ENCODE results near the gene CASKIN1. TPM values are rescaled to one million over a fixed set of nuclear protein-coding genes. Genes with fewer than 3 reads are reported as not detected.

Gene CASKIN1
- polyA plus RNA-seq, 1 donor (not counting 4 experiments of a cell fraction or from before 2014, with no cell fraction given) = 0.04 TPM

DNA sequence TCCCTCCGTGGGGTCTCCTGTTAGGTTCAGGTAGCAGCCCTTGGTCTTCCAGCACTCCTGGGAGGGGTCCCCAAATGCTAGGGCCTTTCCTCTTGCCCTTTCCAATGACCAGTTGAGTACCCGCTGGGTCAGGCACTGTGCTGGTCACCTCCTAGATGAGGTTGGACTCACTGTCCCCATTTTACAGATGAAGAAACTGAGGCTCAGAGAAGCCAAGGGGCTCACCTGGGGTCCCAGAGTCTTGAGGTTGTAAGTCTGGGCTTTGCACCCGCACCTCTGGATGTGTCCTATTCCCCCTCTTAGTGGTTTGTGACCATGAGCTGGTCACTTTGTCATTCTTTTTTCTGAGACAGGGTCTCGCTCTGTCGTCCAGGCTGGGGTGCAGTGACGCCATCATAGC lies 1.4 kb upstream of the CASKIN1 start:
- H3K36me3 ChIP-seq (ENCODE audit: control insufficient read depth in 2 of 2, extremely low read depth in 1 of 2, insufficient read depth in 2 of 2, low read length in 2 of 2) = no peaks in the 10 kb centered on the region
- H3K27ac ChIP-seq (ENCODE audit: control insufficient read depth, insufficient read depth, low read length) = no peak overlapping the region
- H3K4me1 ChIP-seq (ENCODE audit: control insufficient read depth, extremely low read depth, insufficient read depth, low read length) = peaks cover 16% of the 10 kb centered on the region
- no peak overlapping the region for H3K4me3 ChIP-seq (ENCODE audit: control insufficient read depth in 2 of 3, extremely low read depth in 1 of 3, insufficient read depth in 2 of 3, low read depth in 1 of 3, low read length in 3 of 3)
- H3K4me2 ChIP-seq (ENCODE audit: control insufficient read depth, extremely low read depth, insufficient read depth, low read depth, low read length) = no peak overlapping the region
- dilution Hi-C loops (cut with MboI; ENCODE audit: extremely low pct_ligation_motif_present, low sequenced_read_pairs) = no loop called here
- H4K20me1 ChIP-seq (ENCODE audit: control insufficient read depth, extremely low read depth, insufficient read depth, low read length) = no peaks in the 10 kb centered on the region
- TF ChIP-seq, protein P1, sequence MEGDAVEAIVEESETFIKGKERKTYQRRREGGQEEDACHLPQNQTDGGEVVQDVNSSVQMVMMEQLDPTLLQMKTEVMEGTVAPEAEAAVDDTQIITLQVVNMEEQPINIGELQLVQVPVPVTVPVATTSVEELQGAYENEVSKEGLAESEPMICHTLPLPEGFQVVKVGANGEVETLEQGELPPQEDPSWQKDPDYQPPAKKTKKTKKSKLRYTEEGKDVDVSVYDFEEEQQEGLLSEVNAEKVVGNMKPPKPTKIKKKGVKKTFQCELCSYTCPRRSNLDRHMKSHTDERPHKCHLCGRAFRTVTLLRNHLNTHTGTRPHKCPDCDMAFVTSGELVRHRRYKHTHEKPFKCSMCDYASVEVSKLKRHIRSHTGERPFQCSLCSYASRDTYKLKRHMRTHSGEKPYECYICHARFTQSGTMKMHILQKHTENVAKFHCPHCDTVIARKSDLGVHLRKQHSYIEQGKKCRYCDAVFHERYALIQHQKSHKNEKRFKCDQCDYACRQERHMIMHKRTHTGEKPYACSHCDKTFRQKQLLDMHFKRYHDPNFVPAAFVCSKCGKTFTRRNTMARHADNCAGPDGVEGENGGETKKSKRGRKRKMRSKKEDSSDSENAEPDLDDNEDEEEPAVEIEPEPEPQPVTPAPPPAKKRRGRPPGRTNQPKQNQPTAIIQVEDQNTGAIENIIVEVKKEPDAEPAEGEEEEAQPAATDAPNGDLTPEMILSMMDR (optimal IDR thresholded peaks at IDR 0.05 in 1 of 3, IDR thresholded peaks at IDR 0.05 in 1 of 3, conservative IDR thresholded peaks at IDR 0.05 in 1 of 3; ENCODE audit: extremely low read depth in 1 of 3, insufficient read depth in 2 of 3, low read length in 3 of 3) = no peak
- no peak for TF ChIP-seq EZH2 (IDR thresholded peaks at IDR 0.05; ENCODE audit: low read length)
- H3K27me3 ChIP-seq (ENCODE audit: control insufficient read depth, extremely low read depth, insufficient read depth, low read length) = peaks cover 36% of the 10 kb centered on the region
- H3K9me1 ChIP-seq (ENCODE audit: control insufficient read depth, extremely low read depth, insufficient read depth, low read length) = no peaks in the 10 kb centered on the region
- no peak for FAIRE-seq
- H3K79me2 ChIP-seq (ENCODE audit: control insufficient read depth, insufficient read depth, low read length) = no peaks in the 10 kb centered on the region
- H3K9me3 ChIP-seq (ENCODE audit: control insufficient read depth, low read depth, low read length) = no peaks in the 10 kb centered on the region
- no peak overlapping the region for H2AFZ ChIP-seq (ENCODE audit: control insufficient read depth, low read length)
- no peak overlapping the region for H3K9ac ChIP-seq (ENCODE audit: control insufficient read depth, extremely low read depth, insufficient read depth, low read length)
- DNase-seq (ENCODE audit: low read depth, low spot score) = no peak

DNA sequence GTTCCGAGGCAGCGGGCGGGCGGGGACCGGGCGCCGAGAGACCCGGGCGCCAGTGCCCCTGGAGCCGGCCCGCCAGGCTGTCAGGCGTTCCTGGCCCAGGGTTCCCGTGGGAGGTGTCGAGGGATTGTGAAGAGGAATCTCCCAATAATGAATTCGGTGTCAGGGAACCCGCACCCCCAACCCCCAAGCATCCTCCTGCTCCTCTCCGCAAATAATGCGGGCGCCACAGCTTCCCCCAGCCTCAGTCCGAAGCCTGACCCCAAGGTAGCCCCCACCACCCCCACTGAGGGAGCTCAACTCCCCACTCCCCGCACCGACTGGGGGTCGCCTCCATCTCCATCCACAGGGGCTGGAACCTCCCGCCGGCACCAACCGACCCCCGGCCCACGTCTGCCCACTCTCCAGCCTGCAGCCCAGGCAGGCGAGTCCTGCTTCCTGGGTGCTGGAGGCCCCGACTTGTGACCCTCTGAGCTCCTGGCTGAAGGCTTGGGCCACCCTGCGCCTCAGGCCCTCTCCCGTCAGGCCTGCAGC lies 641 bp upstream of the CASKIN1 start:
- dilution Hi-C loops (cut with MboI; ENCODE audit: extremely low pct_ligation_motif_present, low sequenced_read_pairs) = no loop called here
- no peak overlapping the region for H2AFZ ChIP-seq (ENCODE audit: control insufficient read depth, low read length)
- FAIRE-seq (no peak), DNase-seq (ENCODE audit: low read depth, low spot score) (no peak)
- no peaks in the 10 kb centered on the region for H3K9me3 ChIP-seq (ENCODE audit: control insufficient read depth, low read depth, low read length)
- H3K27ac ChIP-seq (ENCODE audit: control insufficient read depth, insufficient read depth, low read length) = no peak overlapping the region
- no peaks in the 10 kb centered on the region for H3K36me3 ChIP-seq (ENCODE audit: control insufficient read depth in 2 of 2, extremely low read depth in 1 of 2, insufficient read depth in 2 of 2, low read length in 2 of 2)
- H3K4me1 ChIP-seq (ENCODE audit: control insufficient read depth, extremely low read depth, insufficient read depth, low read length) = peaks cover 16% of the 10 kb centered on the region
- no peak overlapping the region for H3K4me3 ChIP-seq (ENCODE audit: control insufficient read depth in 2 of 3, extremely low read depth in 1 of 3, insufficient read depth in 2 of 3, low read depth in 1 of 3, low read length in 3 of 3)
- no peaks in the 10 kb centered on the region for H3K79me2 ChIP-seq (ENCODE audit: control insufficient read depth, insufficient read depth, low read length)
- TF ChIP-seq EZH2 (IDR thresholded peaks at IDR 0.05; ENCODE audit: low read length) = no peak
- TF ChIP-seq, protein P1 (optimal IDR thresholded peaks at IDR 0.05 in 1 of 3, IDR thresholded peaks at IDR 0.05 in 1 of 3, conservative IDR thresholded peaks at IDR 0.05 in 1 of 3; ENCODE audit: extremely low read depth in 1 of 3, insufficient read depth in 2 of 3, low read length in 3 of 3) = no peak
- H3K27me3 ChIP-seq (ENCODE audit: control insufficient read depth, extremely low read depth, insufficient read depth, low read length) = peaks cover 36% of the 10 kb centered on the region
- H3K9me1 ChIP-seq (ENCODE audit: control insufficient read depth, extremely low read depth, insufficient read depth, low read length) = no peaks in the 10 kb centered on the region
- H4K20me1 ChIP-seq (ENCODE audit: control insufficient read depth, extremely low read depth, insufficient read depth, low read length) = no peaks in the 10 kb centered on the region
- H3K9ac ChIP-seq (ENCODE audit: control insufficient read depth, extremely low read depth, insufficient read depth, low read length) = no peak overlapping the region
- no peak overlapping the region for H3K4me2 ChIP-seq (ENCODE audit: control insufficient read depth, extremely low read depth, insufficient read depth, low read depth, low read length)

All from keratinocyte (primary cell).